ENCODE results near the gene VTI1A.

DNA sequence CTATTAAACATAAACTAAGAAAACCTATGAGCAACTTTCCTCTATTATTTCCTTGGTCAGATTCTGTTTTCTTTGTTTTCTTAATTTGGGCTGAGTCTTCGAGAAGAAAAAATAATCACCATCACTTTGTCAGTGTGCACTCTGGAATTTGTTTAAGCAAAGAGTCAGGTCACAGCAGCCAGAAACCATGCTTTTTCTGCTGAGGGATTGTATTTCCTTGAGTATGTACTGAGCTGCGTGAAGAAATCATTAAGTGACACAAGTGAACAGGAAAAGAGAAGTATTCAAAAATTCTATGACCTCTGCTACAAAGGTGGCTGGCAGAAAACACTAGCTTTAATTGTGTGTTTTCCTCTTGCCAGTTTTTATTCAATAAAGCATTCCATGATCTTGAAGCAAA, 249.6 kb downstream of the VTI1A start:
- TF ChIP-seq CTCF (IDR thresholded peaks at IDR 0.05), result no peak
- no peak for TF ChIP-seq POLR2A (IDR thresholded peaks at IDR 0.05)

Data from thyroid gland (tissue), 4 donors.